Embryonic facial prominence (tissue), 1 donor: Measurements from ENCODE around the gene DIPK1A.

ENCODE experiments used
- DNase-seq: peaks from one replicate; pipeline ENCODE4 v3.0.0-alpha.2; 2016; ENCODE audit errors: extremely low spot score

The DIPK1A gene

DNA sequence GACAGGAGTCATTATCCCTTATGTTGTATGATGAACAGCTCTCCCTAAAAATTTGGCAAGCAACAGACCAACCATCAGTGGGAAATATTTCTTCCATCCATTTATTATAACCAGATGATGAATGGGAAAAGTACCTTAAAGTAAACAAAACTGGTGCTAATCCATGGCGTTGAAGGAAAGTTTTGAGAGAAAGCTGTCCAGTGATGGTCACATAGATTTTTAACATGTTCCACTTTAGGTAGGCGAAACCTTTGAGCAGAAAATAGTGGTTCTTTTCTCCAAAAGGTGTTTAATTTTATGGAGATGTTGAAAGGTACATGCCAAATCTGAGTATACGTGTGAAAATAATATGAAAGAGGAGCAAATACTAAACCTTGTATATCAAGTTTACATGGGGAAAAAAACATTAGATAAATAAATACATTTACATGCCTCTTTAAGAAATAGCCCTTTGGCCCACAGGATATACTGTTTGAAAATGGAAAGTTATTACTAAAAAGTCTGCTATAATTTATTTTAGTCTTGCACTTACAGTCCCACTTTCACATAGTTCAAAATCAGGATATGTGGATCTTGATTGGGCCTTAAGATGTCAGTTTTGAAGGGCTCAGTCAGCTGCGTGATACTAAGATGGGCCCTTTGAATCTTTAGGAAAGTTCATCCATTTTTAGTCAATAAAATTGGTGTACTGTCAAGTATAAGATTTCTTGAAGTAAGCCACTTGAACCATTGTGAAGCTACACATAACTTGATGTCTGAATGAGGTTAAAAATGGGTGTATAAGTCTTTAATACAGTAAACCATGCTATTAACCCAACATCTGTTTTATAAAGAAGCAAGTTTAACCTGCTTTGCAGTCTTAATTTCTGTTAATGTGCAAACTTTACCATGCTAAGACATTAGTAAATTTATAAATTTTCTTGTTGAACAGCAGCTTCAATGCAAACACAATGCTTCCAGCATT is 118.9 kb downstream of the DIPK1A start:
- DNase-seq: no peak

DNA sequence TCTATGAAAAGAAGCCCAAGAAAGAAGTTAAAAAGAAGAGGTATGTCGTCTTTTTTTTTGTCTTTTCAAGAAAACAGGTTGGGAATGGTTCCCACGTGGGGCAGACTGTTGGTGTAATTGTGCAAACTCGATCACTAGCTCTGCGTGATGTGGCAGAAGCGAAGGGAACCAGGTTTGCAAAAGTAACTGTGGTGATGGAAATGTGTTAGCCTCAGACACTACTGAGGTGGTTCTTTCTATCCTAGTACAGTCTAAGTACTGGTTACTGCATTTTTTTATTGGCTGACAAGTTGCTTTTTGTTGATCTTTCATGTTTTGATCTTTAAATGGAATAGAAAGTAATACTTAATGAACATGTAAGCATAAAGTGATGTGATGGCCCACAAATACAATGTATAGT is 120.7 kb downstream of the DIPK1A start:
- DNase-seq: no peak

DNA sequence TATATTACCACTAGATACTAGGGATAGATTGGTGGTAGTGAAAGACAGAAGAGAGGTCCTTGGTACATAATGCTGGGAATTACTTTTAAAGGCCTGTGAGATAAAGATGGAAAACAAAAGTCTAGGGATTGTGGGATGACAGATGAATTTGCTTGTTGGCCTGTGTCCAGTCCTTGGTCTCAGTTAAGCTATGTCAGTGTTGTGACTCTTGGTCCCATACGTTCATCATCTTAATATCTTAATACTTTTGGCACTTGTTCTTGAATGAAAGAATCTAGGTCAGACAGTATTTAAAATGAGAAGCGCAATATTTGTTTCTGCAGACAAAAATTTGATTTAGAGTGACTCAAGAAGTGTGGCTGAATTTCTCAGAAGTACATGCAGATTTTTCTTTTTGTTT is 121.8 kb downstream of the DIPK1A start:
- DNase-seq: no peak

DNA sequence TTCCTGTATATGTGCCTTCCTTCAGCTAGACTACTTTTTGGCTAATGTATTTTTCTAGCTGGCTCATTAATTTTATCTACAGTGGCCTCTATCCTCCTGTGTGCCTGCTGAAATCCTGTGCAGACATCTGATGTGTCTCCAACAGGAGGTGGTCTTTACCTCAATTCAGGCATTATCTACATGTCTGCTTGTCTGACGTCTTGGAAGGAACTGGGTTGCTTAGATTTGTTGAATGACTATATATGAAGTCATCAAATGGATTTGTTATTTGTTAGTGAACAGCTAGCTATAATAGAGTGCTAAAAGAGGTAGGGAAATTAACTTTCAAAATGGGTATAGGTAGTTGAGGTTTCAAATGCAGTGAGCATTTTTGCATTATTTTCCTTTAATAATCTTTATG is 122.7 kb downstream of the DIPK1A start:
- no peak for DNase-seq

DNA sequence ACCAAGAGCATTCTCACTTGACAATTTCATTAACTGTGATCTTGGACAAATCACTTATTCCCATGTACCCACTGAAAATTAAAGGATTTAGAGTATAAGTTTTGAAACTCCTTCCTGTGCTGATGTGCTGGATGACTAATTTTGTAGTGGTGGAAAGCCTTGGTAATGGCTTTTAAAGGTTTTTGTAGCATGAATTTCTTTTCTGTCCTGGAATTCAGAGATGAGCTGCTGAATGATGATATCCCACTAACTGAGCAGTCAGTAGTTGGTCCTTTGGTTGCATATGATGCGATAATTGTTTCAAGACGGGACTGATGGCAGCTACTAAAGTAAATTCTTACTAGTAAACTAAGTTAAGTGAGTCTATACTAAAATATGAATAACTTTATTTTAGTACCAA is 124.2 kb downstream of the DIPK1A start:
- DNase-seq: no peak

DNA sequence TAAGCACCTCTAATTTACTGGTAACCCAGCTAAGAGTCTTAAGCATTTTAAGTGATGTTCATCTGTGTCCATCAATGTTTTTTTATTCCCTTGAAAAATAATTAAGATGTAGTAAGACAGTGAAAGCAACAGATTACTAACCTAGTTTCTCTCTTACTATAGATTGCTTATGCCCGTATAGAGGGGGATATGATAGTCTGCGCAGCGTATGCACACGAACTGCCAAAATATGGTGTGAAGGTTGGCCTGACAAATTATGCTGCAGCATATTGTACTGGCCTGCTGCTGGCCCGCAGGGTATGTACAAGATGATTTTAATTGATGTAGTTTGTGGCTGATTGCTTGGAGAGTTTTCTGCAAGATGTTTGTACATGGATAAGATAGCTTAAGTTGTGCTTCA is 126.6 kb downstream of the DIPK1A start:
- DNase-seq: no peak

DNA sequence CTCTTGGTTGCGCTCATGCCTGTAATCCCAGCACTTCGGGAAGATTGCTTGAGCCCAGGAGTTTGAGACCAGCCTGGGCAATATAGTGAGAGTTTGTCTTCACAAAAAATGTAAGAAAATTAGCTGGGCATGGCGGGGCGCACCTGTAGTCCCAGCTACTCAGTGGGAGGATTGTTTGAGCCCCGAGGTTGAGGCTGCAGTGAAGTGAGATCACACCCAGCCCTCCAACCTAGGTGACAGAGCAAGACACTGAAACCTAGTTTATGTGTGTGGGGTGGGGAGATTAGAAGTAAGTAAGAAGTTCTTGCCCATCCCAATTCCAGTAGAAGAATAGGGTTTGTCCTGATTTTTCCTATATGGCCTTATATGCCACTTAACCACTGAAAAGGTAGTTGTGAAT is 127.4 kb downstream of the DIPK1A start:
- no peak for DNase-seq

DNA sequence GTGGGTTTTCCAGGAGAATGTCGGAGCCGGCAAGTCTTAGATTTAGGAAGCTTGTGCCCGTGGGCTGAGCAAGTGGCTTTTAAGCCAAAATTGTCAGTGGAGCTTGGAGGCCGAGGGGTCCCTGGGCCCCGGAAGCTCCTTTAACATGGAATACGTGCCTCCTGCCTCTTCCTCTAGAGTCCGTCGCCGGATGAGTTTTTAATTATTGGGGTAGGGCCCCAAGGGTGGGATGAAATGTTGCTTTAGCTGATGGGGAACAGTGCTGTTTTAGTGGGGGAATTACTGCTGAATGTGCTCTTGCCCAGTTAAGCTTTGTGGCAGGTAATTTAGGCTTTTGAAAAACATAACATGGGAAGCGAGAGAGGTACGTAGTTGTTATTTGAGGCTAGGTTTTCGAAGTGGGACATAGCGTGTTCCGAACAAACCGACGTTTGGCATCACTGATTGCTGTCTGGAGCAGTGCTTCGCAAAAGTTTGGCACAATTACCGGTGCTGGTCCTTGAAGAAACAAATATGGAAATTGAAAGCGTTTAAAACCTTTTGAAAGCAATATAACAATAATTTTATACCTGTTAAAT is 128.6 kb downstream of the DIPK1A start:
- DNase-seq: no peak

DNA sequence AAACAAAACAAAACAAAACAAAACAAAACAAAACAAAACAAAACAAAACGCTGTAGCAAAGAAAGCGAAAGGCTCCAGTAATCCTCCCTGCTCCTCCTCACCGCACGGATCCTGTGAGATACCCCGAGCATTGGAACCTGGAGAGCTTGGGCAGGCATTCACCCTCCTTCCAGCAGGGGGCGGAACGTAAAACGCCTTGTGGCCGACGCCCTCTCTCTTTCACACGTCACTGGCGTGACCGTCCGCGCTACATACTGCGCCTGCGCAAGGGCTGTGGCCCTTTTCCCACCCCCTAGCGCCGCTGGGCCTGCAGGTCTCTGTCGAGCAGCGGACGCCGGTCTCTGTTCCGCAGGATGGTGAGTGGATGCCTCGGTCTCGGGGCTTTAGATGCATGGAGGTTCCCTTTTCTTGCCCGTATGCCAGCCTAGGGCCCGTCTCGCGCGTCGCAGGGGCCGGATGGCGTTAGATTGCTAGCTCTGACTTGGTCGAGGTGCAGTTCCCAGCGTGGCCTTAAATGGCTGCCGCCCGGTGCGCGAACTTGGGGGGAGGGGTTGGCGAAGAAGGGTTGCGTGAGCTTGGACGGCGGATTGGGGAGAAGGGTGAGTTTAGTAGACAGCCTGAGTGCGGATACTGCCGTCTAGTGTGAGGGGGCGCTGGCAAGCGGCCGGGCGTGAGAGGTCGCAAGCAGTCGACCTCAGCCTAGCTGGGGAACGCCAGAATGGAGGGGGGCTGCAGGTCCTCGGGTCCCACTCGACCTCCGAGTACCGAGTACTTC is 129.3 kb downstream of the DIPK1A start, which contains the start of gene RPL5:
Gene RPL5, plus strand, starts transcription at position 279 of the 775 bp plus-strand sequence. Its CDS starts 75 bp downstream, at position 354.
- DNase-seq: peak; percentile 92

DNA sequence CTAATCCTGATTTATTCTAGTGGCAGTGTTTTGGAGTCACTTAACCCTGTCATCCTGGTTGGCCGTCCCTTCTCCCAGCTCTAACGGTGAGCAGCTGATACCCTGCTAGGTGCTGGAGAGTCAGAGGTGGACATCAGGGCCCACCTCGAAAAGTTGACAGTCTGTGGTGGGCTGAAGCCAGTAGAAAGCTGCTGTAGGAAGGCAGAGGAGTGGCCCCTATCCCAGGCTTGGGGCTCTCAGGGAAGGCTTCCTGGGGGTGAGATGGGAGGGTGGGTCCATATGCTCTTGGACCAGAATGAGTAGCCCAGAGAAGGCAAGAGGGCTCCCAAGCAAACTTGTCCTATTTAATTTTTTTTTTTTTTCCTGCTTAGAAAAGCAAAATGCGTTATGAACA is 129.9 kb downstream of the DIPK1A start:
- DNase-seq: no peak

DNA sequence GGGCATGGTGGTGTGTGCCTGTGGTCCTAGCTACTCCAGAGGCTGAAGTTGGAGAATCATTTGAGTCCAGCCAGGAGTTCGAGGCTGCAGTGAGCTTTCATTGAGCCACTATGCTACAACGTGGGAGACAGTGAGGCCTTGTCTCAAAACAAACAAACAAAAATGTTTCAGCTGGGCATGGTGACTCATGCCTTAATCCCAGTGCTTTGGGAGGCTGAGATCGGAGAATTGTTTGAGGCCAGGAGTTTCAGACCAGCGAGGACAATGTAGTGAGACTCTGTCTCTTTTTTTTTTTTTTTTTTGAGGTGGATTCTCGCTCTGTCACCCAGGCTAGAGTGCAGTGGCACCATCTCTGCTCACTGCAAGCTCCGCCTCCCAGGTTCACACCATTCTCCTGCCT is 134.5 kb downstream of the DIPK1A start:
- DNase-seq: no peak

DNA sequence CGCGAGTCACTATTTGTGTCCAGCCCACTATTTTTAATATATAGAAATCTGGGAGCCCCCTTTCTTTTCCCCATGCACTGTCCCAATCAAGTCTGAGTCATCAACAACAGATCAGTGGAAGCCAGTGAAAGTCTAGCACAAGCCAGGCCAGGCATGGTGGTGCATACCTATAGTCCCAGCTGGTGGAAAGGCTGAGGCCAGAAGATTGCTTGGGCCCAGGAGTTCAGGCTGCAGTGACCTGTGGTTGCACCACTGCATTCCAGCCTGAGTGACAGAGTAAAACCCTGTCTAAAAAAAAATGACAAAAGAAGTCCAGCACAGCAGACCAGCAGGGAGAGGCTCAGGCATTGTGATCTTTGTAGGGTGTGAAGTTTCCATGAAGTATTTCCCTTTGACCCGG is 138.4 kb downstream of the DIPK1A start:
- no peak for DNase-seq

DNA sequence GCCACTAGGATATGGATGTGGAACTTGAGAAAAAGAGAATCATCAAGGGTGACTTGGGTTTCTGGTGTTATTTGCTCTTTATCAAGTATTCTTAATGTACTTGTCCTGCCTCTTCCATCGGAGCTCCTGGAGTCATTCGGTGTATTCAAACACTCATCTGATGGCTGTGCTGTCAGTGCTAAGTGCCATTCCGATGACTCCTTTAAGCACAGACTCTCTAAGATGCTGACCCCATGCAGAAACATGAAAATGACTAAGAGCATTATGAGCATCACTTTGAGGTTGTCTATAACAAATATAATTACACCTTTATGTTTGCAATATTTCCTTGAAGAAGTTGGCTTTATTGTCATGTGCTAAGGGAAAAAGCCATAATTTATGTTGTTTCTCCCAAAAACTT is 140.7 kb downstream of the DIPK1A start:
- no peak for DNase-seq

DNA sequence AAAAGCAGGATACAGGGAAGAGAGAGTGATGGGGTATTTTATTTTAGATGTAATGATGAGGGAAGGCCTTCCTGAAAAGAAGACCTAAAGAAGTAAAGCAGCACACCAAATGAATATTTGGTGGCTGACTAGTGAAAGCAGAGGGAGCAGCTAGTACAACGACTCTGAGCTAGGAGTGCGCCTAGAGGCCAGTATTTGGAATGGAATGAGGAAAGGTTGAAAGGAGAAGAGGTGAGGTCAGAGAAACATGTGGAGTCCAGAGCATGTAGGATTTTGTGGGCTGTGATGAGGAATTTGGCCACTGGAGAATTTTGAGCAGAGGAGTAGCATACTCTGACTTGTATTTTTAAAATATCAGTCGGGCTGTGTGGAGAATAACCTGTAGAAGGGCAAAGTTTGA is 141.2 kb downstream of the DIPK1A start:
- no peak for DNase-seq

DNA sequence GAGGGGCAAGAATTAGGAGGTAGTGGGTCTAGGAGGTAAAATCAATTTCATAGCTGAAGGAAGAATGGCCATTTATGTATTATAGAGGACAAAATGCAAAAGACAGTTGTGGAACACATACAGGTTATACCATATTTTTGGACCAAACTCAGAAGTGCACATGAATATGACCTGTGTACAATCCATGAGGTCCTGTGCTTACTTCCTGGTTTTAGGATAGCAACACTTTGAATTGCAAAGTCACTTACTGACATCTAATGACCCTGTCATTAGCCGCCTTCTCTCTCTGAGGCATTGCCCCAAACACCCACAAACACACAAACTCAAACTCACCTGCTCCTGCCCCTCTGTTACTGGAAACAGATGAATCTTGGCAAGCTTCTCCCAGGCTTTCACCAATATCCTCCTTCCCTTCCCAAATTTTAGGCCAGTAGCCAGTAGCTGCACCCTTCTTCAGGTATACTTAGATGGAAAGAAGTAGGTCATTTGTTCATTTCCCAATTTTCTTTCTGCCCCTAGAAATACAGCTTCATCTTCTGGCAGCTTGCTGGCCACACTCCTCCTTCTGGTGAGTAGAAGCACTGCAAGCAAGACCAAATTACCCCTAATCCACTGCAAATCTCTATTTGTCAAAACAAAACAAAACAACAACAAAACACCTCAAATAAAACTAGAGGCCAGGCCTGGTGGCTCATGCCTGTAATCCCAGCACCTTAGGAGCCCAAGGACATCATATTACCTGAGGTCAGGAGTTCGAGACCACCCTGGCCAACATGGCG is 143.1 kb downstream of the DIPK1A start:
- DNase-seq: no peak

DNA sequence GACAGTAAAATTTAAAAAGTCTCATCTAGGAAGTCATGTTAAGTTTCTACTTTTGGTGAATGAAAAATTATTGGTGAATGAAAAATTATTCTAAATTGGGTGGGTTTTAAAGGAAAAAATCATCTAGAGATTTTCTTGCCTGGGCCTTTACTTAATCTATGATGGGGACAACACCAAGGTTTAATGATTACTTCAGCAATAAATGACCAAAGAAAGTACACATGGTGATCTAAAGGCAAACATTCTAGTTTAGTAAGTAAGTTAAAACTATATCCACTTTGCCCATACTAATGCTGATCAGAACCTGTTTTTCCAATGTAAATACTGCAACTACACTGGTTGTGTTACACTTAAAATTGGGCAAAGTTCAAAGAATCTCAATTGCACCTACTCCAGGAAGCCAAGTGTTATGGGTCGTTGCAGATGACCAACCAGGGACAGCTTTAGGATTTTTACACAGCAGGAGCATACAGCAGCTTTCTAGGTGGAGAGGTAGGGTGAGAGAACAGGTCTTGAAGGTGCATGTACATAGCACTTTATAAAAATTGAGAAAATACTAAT is 144.0 kb downstream of the DIPK1A start:
- DNase-seq: no peak

DNA sequence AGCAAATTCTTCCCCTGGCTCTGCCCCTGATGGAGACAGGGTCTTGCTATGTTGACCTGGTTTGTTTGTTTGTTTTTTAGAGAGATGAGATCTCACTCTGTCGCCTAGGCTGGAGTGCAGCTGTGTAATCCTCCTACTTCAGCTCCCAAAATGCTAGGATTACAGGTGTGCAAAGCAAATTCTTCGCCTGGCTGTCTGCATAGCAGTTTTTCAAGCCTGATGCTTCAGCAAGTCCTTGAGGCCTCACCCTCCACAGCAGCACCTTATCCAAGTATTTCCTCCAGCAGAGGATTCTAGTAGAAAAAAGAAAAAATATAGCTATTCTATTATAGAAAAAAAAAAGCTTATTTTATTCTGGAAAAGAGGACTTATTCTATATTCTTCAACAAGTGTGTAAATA is 144.5 kb downstream of the DIPK1A start:
- no peak for DNase-seq

DNA sequence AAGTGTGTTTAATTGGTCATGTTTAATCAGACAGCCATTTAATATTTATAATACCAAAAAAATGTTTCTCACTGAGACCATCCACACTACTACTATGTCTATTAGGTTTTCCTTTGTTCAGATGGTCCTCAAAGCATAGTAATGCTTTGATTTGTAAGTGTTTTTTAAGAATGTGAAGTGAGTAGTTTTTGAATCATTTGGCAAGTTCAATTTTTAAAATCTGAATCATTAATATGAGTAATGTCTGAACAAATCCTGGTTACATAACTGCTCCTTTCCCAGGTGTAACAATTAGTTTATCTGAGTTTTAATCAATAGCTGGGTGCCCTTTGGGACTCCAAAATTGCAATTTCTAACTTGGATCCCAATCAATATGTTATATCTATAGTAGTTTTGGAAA is 152.9 kb downstream of the DIPK1A start:
- DNase-seq: no peak

DNA sequence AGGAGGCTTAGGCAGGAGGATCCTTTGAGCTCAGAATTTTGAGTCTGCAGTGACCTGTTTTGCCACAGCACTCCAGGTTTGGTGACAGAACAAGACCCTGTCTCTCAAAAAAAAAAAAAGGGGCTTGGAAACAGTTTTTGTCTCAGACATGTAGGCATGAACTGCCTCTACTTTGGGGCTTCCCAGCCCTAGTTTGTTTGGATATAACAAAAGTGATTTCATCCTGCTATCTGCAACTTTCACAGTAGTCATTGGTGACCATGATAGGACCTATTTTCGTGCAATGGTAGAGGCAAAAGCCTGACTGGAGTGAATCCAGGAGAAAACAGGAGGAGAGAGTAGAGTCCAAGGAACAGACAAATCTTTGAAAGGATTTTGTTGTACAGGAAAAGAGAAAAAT is 156.0 kb downstream of the DIPK1A start:
- DNase-seq: no peak

DNA sequence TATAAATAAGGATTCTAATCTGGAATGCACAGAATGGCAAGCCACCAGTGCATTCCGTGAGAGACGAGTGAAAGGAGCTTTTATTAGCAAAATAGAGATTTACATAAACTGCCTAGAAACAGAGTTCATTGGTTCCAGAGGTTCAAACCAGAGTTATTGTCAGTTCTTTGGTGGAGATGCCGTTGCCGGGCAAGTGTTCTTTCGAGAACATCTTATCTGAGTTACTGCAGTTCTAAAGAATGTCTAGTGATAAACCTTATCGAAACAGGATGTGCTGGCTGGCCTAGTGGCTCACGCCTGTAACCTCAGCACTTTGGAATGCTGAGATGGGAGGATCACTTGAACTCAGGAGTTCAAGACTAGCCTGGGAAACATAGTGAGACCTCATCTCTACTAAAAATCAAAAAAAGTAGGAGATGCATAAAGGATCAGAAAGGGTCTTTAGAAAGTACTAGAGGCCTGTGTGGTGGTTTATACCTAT is 156.5 kb downstream of the DIPK1A start:
- no peak for DNase-seq
